ENCODE results near the gene NIPBL. TPM values are rescaled to one million over a fixed set of nuclear protein-coding genes. Genes with fewer than 3 reads are reported as not detected.

Gene NIPBL, protein sequence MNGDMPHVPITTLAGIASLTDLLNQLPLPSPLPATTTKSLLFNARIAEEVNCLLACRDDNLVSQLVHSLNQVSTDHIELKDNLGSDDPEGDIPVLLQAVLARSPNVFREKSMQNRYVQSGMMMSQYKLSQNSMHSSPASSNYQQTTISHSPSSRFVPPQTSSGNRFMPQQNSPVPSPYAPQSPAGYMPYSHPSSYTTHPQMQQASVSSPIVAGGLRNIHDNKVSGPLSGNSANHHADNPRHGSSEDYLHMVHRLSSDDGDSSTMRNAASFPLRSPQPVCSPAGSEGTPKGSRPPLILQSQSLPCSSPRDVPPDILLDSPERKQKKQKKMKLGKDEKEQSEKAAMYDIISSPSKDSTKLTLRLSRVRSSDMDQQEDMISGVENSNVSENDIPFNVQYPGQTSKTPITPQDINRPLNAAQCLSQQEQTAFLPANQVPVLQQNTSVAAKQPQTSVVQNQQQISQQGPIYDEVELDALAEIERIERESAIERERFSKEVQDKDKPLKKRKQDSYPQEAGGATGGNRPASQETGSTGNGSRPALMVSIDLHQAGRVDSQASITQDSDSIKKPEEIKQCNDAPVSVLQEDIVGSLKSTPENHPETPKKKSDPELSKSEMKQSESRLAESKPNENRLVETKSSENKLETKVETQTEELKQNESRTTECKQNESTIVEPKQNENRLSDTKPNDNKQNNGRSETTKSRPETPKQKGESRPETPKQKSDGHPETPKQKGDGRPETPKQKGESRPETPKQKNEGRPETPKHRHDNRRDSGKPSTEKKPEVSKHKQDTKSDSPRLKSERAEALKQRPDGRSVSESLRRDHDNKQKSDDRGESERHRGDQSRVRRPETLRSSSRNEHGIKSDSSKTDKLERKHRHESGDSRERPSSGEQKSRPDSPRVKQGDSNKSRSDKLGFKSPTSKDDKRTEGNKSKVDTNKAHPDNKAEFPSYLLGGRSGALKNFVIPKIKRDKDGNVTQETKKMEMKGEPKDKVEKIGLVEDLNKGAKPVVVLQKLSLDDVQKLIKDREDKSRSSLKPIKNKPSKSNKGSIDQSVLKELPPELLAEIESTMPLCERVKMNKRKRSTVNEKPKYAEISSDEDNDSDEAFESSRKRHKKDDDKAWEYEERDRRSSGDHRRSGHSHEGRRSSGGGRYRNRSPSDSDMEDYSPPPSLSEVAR (N-terminal part only)
- 100 to 1,000 TPM in 4 of 5 experiments, 10 to 100 TPM in 1; 68.9 to 123 (median 112) TPM for total RNA-seq
- polyA plus RNA-seq = 10 to 100 TPM; 28.2 to 43.0 TPM
- total RNA-seq = 216 reads per million, percentile 94 among the genes with 10 or more reads in this experiment

DNA sequence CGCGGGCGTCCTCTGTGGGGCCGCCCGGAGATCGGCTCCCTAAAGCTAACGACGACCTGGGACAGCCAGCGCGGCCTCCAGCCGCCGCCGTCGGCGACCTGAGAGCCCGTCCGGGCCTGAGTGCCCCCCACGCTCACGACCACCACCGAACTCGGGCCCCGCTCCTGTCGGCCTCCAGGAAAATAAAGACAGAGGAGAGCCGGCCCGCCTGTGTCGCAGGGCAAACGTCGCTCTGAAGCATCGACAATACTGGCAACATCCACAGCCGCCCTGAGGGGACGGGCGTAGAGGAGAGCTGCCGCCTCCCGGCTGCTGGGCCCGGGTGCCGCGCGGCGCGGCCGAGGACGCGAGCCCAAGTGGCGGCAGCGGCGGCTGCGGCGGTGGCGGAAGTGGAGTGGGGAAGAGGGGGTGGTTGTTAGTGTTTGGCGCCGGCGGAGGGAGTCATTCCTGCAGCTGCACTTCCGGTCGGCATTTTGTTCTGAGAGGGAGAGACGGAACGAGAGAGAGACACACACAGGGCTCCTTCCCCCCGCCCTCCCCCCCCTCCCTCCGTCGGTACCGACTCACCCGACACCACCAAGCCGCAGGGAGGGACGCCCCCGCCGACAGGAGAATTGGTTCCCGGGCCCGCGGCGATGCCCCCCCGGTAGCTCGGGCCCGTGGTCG, at the start of gene NIPBL:
Gene NIPBL (plus strand): TSS at position 471 of the 666 bp plus-strand sequence. CDS start 76,928 bp downstream, outside the sequence.
- H3K4me1 ChIP-seq (ENCODE audit: control insufficient read depth in 2 of 2, insufficient read depth in 2 of 2, low read length in 2 of 2) = peaks cover 25 to 33% of the 10 kb centered on the region in 2 donors
- CTCF ChIA-PET = interaction anchor here (0.6 to 1.5 kb wide), 3 partner anchors 9 to 611 kb away, joined by 3 read pairs; no protein-coding TSS in a partner anchor
- ATAC-seq = peak; percentile 77

DNA sequence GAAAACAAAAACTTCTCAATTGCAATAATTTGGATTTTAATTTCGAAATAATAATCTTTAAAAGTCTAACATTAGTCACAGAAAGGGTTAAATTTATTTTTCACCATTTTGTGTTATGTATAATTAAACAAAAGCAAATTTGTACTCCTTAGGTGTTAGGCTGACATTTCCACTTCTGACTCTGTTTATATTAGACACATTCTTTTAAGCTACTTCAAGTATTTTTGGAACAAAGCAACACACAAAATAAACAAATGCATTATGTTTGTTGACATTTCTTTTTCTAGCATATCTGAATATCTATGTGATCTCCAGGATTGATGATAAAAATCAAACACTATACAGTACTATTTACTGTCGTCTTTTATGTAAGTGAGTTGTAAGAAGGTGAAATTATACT, 44.3 kb upstream of the NIPBL start:
- ChIA-PET CTCF (no interaction called here), POLR2A (no interaction called here)
- intact Hi-C loops (cut with micrococcal nuclease) = no loop called here
- no peaks in the 10 kb centered on the region for H3K36me3 ChIP-seq (ENCODE audit: control insufficient read depth in 2 of 3, insufficient read depth in 3 of 3, low read length in 3 of 3)
- no peaks in the 10 kb centered on the region for H3K9me3 ChIP-seq (ENCODE audit: control insufficient read depth in 2 of 3, low read length in 3 of 3)
- no peaks in the 10 kb centered on the region for H3K4me1 Mint-ChIP-seq
- H3K9me3 Mint-ChIP-seq = peaks cover 0 to 3% (median 0%) of the 10 kb centered on the region in 11 donors
- peaks cover 3 to 24% (median 11%) of the 10 kb centered on the region in 5 donors for H3K27me3 Mint-ChIP-seq
- H3K4me3 Mint-ChIP-seq = no peak overlapping the region
- no peak overlapping the region for H3K27ac Mint-ChIP-seq
- ATAC-seq = no peak
- H3K27ac ChIP-seq (ENCODE audit: low read depth, low read length) = no peak overlapping the region
- H3K27me3 ChIP-seq (ENCODE audit: control insufficient read depth in 2 of 2, insufficient read depth in 2 of 2, low read length in 2 of 2) = no peaks in the 10 kb centered on the region
- no peak overlapping the region for H3K4me3 ChIP-seq (ENCODE audit: low read length)
- DNase-seq = no peak
- no peaks in the 10 kb centered on the region for H3K4me1 ChIP-seq (ENCODE audit: control insufficient read depth in 2 of 2, insufficient read depth in 2 of 2, low read length in 2 of 2)
- H3K36me3 Mint-ChIP-seq = peaks cover 0 to 4% (median 0%) of the 10 kb centered on the region in 5 donors

More for the DNA sequence above, at the start of gene NIPBL:
- peak within 1 kb of the TSS; percentile 98 for H3K27ac ChIP-seq (ENCODE audit: low read depth, low read length)
- Mint-ChIP-seq H3K4me1 (peaks cover 25 to 71% (median 62%) of the 10 kb centered on the region in 7 donors), H3K27ac (peak within 1 kb of the TSS; percentile 91 to 99 (median 96)), H3K9me3 (no peaks in the 10 kb centered on the region), H3K27me3 (no peaks in the 10 kb centered on the region), H3K36me3 (peaks cover 0 to 9% (median 0%) of the 10 kb centered on the region in 5 donors), H3K4me3 (peak within 1 kb of the TSS; percentile 88 to 97 (median 94))
- H3K27me3 ChIP-seq (ENCODE audit: control insufficient read depth in 2 of 2, insufficient read depth in 2 of 2, low read length in 2 of 2) = no peaks in the 10 kb centered on the region
- H3K4me3 ChIP-seq (ENCODE audit: low read length) = peak within 1 kb of the TSS; percentile 98
- DNase-seq = peak; percentile 75 to 94 (median 91)
- no peaks in the 10 kb centered on the region for H3K9me3 ChIP-seq (ENCODE audit: control insufficient read depth in 2 of 3, low read length in 3 of 3)
- POLR2A ChIA-PET = interaction anchor here (0.5 to 2.7 kb wide), 19 partner anchors 9 to 1258 kb away, joined by 3 to 18 read pairs (median 4); partner anchors contain the start of genes NADK2, NUP155 and WDR70
- intact Hi-C loops (cut with micrococcal nuclease) = loop anchor here (1.0 to 10.0 kb wide), 19 partner anchors 11 to 1961 kb away; partner anchors contain the start of genes DNAJC21 (in 2 of the 2), NUP155 (in 2 of the 2), SKP2 (in 2 of the 2) and BRIX1 (in 1 of the 2)
- peaks cover 0 to 14% (median 0%) of the 10 kb centered on the region in 3 experiments for H3K36me3 ChIP-seq (ENCODE audit: control insufficient read depth in 2 of 3, insufficient read depth in 3 of 3, low read length in 3 of 3)

DNA sequence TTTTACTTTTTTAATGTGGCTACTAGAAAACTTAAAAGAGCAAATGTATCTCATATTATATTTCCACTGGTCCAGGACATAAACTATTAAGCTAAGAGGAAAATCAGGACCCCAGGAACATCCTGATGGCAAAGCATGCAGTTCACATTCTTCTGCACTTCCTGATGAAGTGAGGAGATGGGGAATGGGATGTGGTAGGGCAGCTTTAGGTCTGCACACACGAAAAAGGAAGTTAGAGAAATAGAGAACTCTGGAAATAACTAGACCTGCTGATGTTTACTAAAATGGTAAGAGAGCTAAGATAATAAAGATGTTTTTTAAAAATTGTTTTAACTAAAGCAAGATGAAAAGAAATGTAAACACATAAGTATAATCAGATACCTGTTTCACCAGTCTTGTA, 39.7 kb upstream of the NIPBL start:
- Histone ChIP-seq H3K4me3 (ENCODE audit: low read length) (no peak overlapping the region), H3K4me1 (ENCODE audit: control insufficient read depth in 2 of 2, insufficient read depth in 2 of 2, low read length in 2 of 2) (no peaks in the 10 kb centered on the region), H3K9me3 (ENCODE audit: control insufficient read depth in 2 of 3, low read length in 3 of 3) (no peaks in the 10 kb centered on the region), H3K36me3 (ENCODE audit: control insufficient read depth in 2 of 3, insufficient read depth in 3 of 3, low read length in 3 of 3) (no peaks in the 10 kb centered on the region), H3K27me3 (ENCODE audit: control insufficient read depth in 2 of 2, insufficient read depth in 2 of 2, low read length in 2 of 2) (no peaks in the 10 kb centered on the region), H3K27ac (ENCODE audit: low read depth, low read length) (no peak overlapping the region)
- intact Hi-C loops (cut with micrococcal nuclease) = no loop called here
- Mint-ChIP-seq H3K27ac (no peak overlapping the region), H3K4me3 (no peak overlapping the region), H3K4me1 (peaks cover 0 to 5% (median 0%) of the 10 kb centered on the region in 7 donors), H3K36me3 (peaks cover 0 to 4% (median 0%) of the 10 kb centered on the region in 5 donors), H3K9me3 (peaks cover 0 to 5% (median 0%) of the 10 kb centered on the region in 11 donors), H3K27me3 (peaks cover 4 to 31% (median 13%) of the 10 kb centered on the region in 5 donors)
- DNase-seq = no peak
- POLR2A ChIA-PET = no interaction called here
- ATAC-seq = no peak
- CTCF ChIA-PET = no interaction called here

DNA sequence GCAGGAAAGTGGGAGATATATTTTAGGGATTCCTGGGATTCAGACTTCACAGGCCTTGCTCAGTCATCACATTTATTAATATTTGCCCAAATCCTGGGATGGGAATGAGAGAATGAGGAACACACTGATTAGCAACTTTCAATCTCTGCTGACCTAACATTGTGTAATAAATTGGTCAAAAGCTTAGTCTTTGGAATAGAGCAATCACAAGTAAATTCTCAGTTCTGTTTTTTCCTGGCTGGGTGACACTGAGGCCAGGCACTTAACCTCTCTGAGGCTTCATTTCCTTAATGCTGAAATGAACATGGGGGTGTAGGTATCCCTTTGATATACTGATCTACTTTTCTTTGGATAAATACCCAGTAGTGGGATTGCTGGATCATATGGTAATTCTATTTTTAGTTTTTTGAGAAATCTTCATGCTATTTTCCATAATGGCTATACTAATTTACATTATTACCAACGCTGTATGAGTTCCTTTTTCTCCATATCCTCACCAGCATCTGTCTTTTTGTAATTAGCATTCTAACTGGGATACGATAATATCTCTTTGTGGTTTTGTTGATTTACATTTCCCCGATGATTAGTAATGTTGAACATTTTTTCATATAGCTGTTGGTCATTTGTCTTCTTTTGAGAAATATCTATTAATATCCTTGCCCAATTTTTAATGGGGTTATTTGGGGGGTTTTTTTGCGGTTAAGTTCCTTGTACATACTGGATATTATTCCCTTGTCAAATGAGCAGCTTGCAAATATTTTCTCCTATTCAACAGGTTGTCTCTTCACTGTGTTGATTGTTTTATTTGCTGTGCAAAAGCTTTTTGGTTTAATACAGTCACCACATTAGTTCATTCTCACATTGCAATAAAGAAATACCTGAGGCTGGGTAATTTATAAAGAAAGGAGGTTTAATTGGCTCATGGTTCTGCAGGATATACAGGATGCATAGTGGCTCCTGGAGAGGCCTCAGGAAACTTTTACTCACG, 36.8 kb upstream of the NIPBL start:
- Mint-ChIP-seq H3K4me1 (peaks cover 7 to 17% (median 12%) of the 10 kb centered on the region in 7 donors), H3K27me3 (peaks cover 8 to 29% (median 15%) of the 10 kb centered on the region in 5 donors), H3K27ac (no peak overlapping the region), H3K4me3 (no peak overlapping the region), H3K9me3 (peaks cover 0 to 5% (median 0%) of the 10 kb centered on the region in 11 donors), H3K36me3 (peaks cover 0 to 4% (median 0%) of the 10 kb centered on the region in 5 donors)
- no peak for DNase-seq
- ChIA-PET POLR2A (no interaction called here), CTCF (no interaction called here)
- intact Hi-C loops (cut with micrococcal nuclease) = no loop called here
- no peaks in the 10 kb centered on the region for H3K9me3 ChIP-seq (ENCODE audit: control insufficient read depth in 2 of 3, low read length in 3 of 3)
- no peak overlapping the region for H3K27ac ChIP-seq (ENCODE audit: low read depth, low read length)
- no peaks in the 10 kb centered on the region for H3K36me3 ChIP-seq (ENCODE audit: control insufficient read depth in 2 of 3, insufficient read depth in 3 of 3, low read length in 3 of 3)
- no peaks in the 10 kb centered on the region for H3K27me3 ChIP-seq (ENCODE audit: control insufficient read depth in 2 of 2, insufficient read depth in 2 of 2, low read length in 2 of 2)
- no peaks in the 10 kb centered on the region for H3K4me1 ChIP-seq (ENCODE audit: control insufficient read depth in 2 of 2, insufficient read depth in 2 of 2, low read length in 2 of 2)
- no peak overlapping the region for H3K4me3 ChIP-seq (ENCODE audit: low read length)
- ATAC-seq = peak; percentile 67

DNA sequence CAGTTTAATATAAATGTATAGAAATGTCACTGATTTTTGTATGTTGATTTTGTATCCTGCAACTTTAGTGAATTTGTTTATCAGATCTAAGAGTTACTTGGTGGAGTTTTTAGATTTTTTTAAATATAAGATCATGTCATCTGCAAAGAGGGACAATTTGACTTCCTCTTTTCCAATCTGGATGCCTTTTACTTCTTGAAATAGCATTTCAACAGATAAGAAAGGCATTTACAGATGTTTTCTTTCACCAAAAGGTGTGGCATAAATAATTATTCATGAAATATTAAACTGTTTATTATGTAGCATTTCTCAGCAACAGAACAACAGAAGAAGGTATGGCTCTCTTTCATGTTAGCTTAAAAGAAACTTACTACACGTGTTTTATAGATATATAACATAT, 34.9 kb upstream of the NIPBL start:
- no peaks in the 10 kb centered on the region for H3K4me1 ChIP-seq (ENCODE audit: control insufficient read depth in 2 of 2, insufficient read depth in 2 of 2, low read length in 2 of 2)
- intact Hi-C loops (cut with micrococcal nuclease) = no loop called here
- Mint-ChIP-seq H3K9me3 (peaks cover 0 to 5% (median 0%) of the 10 kb centered on the region in 11 donors), H3K4me1 (peaks cover 7 to 23% (median 16%) of the 10 kb centered on the region in 7 donors), H3K36me3 (peaks cover 0 to 4% (median 0%) of the 10 kb centered on the region in 5 donors), H3K4me3 (no peak overlapping the region), H3K27ac (no peak overlapping the region), H3K27me3 (peaks cover 8 to 32% (median 15%) of the 10 kb centered on the region in 5 donors)
- DNase-seq (no peak), ATAC-seq (no peak)
- no peak overlapping the region for H3K4me3 ChIP-seq (ENCODE audit: low read length)
- CTCF ChIA-PET = no interaction called here
- no peaks in the 10 kb centered on the region for H3K27me3 ChIP-seq (ENCODE audit: control insufficient read depth in 2 of 2, insufficient read depth in 2 of 2, low read length in 2 of 2)
- H3K27ac ChIP-seq (ENCODE audit: low read depth, low read length) = no peak overlapping the region
- H3K9me3 ChIP-seq (ENCODE audit: control insufficient read depth in 2 of 3, low read length in 3 of 3) = no peaks in the 10 kb centered on the region
- POLR2A ChIA-PET = no interaction called here
- no peaks in the 10 kb centered on the region for H3K36me3 ChIP-seq (ENCODE audit: control insufficient read depth in 2 of 3, insufficient read depth in 3 of 3, low read length in 3 of 3)

Measured in naive thymus-derived CD4-positive, alpha-beta T cell (primary cell).